Gastroesophageal sphincter (tissue), 4 donors: Measurements from ENCODE around the gene MACO1. TPM values are rescaled to one million over a fixed set of nuclear protein-coding genes. Genes with fewer than 3 reads are reported as not detected.

Source experiments
- ATAC-seq: fragments of 150-250 bp; one replicate; pipeline ENCODE4 v1.9.1; 2016; ENCODE audit warnings: mild to moderate bottlenecking, moderate library complexity
- H3K27ac ChIP-seq, 4 donors: fragments of 200-600 bp; sonication (generic) in 3 of 4; 1 replicate in 3 of 4; 2 replicates in 1 of 4; pipeline ENCODE4 v1.5.1; 2016 to 2019
- H3K27me3 ChIP-seq: fragments of 200-600 bp; sonication (generic); one replicate; pipeline ENCODE4 v1.5.1; 2019
- H3K36me3 ChIP-seq, 2 donors: fragments of 200-600 bp; sonication (generic); one replicate each; pipeline ENCODE4 v1.5.1; 2019; ENCODE audit warnings: control low read depth in 1 of 2
- H3K4me1 ChIP-seq, 3 donors: fragments of 200-600 bp; sonication (generic); 1 replicate in 2 of 3; 2 replicates in 1 of 3; pipeline ENCODE4 v1.5.1; 2016 to 2019; ENCODE audit warnings: control low read depth in 2 of 3
- H3K4me3 ChIP-seq, 2 donors: fragments of 200-600 bp; sonication (generic); one replicate each; pipeline ENCODE4 v1.5.1; 2019; ENCODE audit warnings: mild to moderate bottlenecking in 1 of 2, moderate library complexity in 1 of 2
- H3K9me3 ChIP-seq, 3 donors: fragments of 200-600 bp; sonication (generic); one replicate each; pipeline ENCODE4 v1.5.1; 2017 to 2019; ENCODE audit warnings: control low read depth in 2 of 3
- CTCF ChIP-seq, 4 experiments: fragments of 200-600 bp in 2 of 4; fragments of 450-650 bp in 2 of 4; sonication (generic) in 1 of 4; IDR thresholded peaks; one replicate each; pipeline ENCODE4 v1.5.1; 2017 to 2019; ENCODE audit warnings: antibody characterized with exemption in 4 of 4, mild to moderate bottlenecking in 2 of 4, moderate library complexity in 2 of 4
- EP300 ChIP-seq: sonication (generic); formaldehyde crosslinking; IDR thresholded peaks from one replicate; pipeline ENCODE4 v1.6.1; 2017; ENCODE audit warnings: antibody characterized with exemption, mild to moderate bottlenecking
- POLR2A ChIP-seq, 2 donors: fragments of 450-650 bp; IDR thresholded peaks; one replicate each; pipeline ENCODE4 v1.6.1; 2017; ENCODE audit warnings: antibody characterized with exemption in 2 of 2, mild to moderate bottlenecking in 2 of 2, moderate library complexity in 1 of 2
- POLR2AphosphoS5 ChIP-seq: sonication (generic); formaldehyde crosslinking; IDR thresholded peaks from one replicate; pipeline ENCODE4 v1.6.1; 2017; ENCODE audit warnings: antibody characterized with exemption
- WGBS, 2 donors: methylation state at CpG; one replicate each; pipeline ENCODE4 v1.1.5; 2018; ENCODE audit warnings: low coverage in 1 of 2; 5-methylcytosine and 5-hydroxymethylcytosine counted together
- total RNA-seq, 4 donors: library from RNA; depleted of rRNA; stranded (reverse); fragments of >200 nt; gene quantifications; one replicate each; pipeline ENCODE4 v1.1.0, GENCODE V29; 2016

MACO1 gene
- total RNA-seq, 4 donors from 2014 or later: 15.5 to 24.5 (median 19.0) TPM

GRCh38 chr1:25469177-25469576 lies 38.5 kb downstream of the MACO1 start:
- TF ChIP-seq POLR2A (IDR thresholded peaks at IDR 0.05) (no peak), EP300 (no peak), POLR2AphosphoS5 (no peak), CTCF (IDR thresholded peaks at IDR 0.05) (no peak)
- H3K27ac ChIP-seq: no peak overlapping the region
- no peaks in the 10 kb centered on the region for H3K9me3 ChIP-seq
- peaks cover 0 to 66% (median 3%) of the 10 kb centered on the region in 3 donors for H3K4me1 ChIP-seq
- 71 to 73% methylated on average over 1 to 2 of the region's 2 CpGs for WGBS, 2 donors
- no peak for ATAC-seq
- H3K36me3 ChIP-seq: no peaks in the 10 kb centered on the region
- no peaks in the 10 kb centered on the region for H3K27me3 ChIP-seq
- H3K4me3 ChIP-seq: no peak overlapping the region

- Histone ChIP-seq H3K27ac (no peak overlapping the region), H3K36me3 (no peaks in the 10 kb centered on the region), H3K9me3 (no peaks in the 10 kb centered on the region), H3K4me1 (peaks cover 0 to 85% (median 3%) of the 10 kb centered on the region in 3 donors), H3K27me3 (no peaks in the 10 kb centered on the region), H3K4me3 (no peak overlapping the region)
- TF ChIP-seq POLR2A (IDR thresholded peaks at IDR 0.05) (no peak), EP300 (no peak), POLR2AphosphoS5 (no peak), CTCF (IDR thresholded peaks at IDR 0.05) (no peak)
- WGBS, 2 donors: 80 to 90% methylated on average over 3 to 4 of the region's 4 CpGs
- ATAC-seq: no peak
These were observed 41.8 kb downstream of the MACO1 start for GRCh38 chr1:25472471-25472870.

GRCh38 chr1:25473653-25474225 lies 43.0 kb downstream of the MACO1 start:
- H3K36me3 ChIP-seq: no peaks in the 10 kb centered on the region
- no peak overlapping the region for H3K4me3 ChIP-seq
- ATAC-seq: no peak
- no peaks in the 10 kb centered on the region for H3K9me3 ChIP-seq
- H3K4me1 ChIP-seq: peaks cover 0 to 84% (median 0%) of the 10 kb centered on the region in 3 donors
- WGBS, 2 donors: 100% methylated on average over 1 of the region's 1 CpG
- no peak for TF ChIP-seq CTCF (IDR thresholded peaks at IDR 0.05)
- no peak for TF ChIP-seq POLR2A (IDR thresholded peaks at IDR 0.05)
- TF ChIP-seq EP300: no peak
- TF ChIP-seq POLR2AphosphoS5: no peak
- no peak overlapping the region for H3K27ac ChIP-seq
- H3K27me3 ChIP-seq: no peaks in the 10 kb centered on the region

GRCh38 chr1:25474439-25475047 lies 43.8 kb downstream of the MACO1 start:
- H3K27ac ChIP-seq: no peak overlapping the region
- H3K9me3 ChIP-seq: no peaks in the 10 kb centered on the region
- no peak for TF ChIP-seq POLR2AphosphoS5
- TF ChIP-seq CTCF (IDR thresholded peaks at IDR 0.05): no peak
- no peak for TF ChIP-seq POLR2A (IDR thresholded peaks at IDR 0.05)
- TF ChIP-seq EP300: no peak
- H3K4me3 ChIP-seq: no peak overlapping the region
- no peaks in the 10 kb centered on the region for H3K27me3 ChIP-seq
- 90 to 100% methylated on average over 1 to 5 of the region's 5 CpGs for WGBS, 2 donors
- no peak for ATAC-seq
- H3K36me3 ChIP-seq: no peaks in the 10 kb centered on the region
- peaks cover 0 to 82% (median 0%) of the 10 kb centered on the region in 3 donors for H3K4me1 ChIP-seq
